ENCODE results near the gene SLC39A7.

Gene SLC39A7

DNA sequence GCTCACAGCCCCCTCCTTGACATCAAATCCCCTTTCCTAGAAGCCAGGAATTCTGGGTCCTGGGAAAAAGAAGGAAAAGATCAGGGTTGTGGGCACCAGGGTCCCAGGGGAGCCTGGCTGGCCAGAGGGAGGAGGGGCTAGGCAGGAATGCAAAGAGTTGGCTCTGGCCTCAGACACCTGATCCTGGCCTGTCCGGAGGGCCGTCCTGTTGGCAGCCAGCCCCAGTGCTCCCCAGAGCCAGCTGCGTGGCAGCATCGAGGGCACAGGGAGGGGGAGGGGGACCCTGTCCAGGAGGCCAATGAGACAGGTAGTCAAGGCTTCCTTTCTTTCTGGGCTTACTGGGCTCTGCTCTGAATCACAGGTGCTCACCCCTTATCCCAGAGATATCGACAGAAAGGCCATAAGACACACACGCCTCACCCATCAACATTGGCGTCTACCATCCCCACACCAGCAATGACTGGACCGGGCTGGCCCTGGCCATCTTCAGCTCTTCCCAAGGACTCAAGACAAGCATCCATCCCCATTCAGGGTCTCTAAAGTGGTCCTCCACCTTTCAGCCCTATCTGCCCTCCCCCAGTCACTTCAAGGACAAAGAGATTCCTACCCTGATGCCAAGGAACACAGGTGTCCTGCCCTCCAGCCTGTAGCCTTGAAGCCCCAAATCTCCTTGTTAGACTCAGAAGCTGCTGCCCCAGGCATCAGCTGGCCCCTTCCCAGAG lies 9.1 kb upstream of the SLC39A7 start:
- DNase-seq = no peak

DNA sequence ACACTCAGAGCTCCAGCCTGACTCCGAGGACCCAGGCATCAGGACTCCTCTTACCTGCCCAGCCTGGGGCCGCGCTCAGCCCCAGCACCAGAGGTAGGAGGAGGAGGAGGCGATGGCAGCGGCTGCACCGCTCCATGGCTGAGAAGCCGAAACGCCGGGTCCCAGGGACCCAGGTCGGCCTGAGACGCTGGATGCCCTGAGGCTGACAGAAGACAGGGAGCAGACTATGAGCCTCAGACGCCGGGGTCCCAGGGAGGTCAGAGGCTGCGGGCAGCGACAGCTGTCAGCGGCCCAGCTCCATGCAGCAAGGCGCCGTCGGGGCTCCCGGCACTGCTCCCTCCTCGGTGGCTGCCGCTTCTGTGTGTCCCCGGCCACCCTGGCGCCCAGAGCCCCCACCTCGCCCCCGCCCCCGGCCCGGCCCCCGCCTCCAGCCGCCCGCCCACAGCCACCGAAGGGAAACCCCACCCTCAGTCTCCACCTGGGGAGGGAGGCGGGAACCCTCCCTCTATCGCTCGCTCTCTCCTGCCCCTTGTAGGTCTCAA lies 8.5 kb upstream of the SLC39A7 start, which contains the start of gene COL11A2:
TSS of gene COL11A2 (minus strand) at position 363 of the 542 bp plus-strand sequence. CDS start at position 136, 227 bp downstream.
- no peak for DNase-seq

DNA sequence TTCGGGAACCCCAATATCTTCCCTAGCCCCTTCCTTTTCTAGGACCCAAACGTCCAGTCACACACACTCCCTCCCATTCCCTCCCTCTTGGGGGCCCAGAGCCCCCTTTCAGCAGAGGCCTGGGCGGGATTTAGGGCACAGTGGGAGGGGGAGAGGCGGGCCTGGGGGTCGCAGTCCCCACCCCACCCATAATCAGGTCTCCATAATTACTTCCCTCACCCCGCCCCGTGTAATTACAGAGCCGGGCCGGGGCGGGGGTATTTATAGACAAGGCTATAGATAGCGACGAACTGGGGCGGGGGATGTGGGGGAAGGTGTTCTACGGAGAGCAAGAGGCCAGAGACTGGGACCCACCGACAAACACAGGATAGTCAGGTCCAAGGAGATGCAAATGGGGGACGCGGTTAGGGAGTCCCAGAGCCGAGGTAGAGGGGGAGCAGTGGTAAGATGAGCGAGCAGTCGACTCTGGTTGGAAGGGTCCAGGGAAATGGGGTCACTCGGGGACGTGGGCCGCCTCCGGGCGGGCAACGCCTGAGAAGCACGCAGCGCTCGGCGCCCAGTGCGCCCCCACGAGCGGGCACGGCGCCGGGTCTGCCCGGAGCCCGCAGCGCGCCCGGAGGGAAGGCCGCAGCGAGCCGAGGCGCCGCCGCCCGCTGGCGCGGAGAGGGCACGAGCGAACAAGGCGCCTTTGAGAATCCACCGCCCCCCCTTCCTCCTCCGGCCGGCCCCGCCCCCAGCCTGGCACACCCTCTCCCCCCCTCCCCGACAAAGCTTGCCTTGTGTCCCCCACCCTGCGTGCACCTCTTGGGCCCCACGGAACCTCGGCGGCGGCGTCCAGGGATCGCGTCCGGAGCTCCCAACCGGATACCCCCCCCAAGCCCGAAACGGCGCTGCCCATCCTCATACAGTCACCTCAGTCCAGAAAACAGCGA lies 7.7 kb upstream of the SLC39A7 start:
- no peak for DNase-seq

DNA sequence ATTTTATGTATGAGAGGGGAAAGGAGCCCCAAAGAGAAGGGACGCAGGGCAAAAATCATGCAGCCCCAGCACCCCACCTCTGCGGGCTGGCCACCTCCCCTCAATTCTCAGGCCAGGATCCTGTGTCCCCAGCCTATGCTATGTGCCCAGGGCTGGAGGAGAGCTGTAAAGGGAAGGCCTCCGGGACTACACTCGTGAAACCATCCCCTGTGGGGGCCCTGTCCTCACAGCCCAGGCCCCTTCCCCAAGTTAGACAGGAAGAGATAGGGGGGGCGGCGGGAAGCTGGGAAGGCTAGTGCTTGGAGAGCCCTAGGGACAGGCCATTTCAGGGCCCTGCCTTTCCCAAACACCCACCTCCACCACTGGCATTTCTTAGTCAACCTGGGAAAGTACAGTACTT lies 7.0 kb upstream of the SLC39A7 start:
- DNase-seq = no peak

DNA sequence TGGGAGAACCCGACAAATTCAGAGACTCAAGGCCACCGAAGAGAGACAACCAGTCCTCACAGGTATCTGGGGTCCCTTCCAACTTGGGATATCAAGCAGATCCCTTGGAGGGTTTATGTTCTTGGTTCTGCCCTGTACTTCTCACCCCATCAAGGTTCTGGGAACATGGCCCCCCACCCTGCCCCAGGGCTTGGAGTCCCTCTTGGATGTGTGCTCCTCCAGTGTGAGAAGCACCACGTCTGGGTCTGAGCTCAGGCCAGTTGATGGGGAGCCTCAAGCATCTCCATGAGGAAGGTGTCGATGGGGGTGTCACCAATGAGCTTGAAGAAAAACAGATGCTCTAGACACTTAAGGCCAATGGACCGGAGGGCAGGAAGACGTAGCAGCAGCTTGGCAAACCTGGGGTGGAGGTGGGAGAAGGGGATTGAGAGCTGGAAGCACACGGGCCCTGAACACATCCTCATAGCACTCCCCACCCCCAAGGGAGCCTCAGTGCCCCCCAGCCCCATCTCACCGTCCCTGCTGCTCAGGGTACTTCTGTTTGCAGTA lies 6.2 kb upstream of the SLC39A7 start:
- DNase-seq = no peak

DNA sequence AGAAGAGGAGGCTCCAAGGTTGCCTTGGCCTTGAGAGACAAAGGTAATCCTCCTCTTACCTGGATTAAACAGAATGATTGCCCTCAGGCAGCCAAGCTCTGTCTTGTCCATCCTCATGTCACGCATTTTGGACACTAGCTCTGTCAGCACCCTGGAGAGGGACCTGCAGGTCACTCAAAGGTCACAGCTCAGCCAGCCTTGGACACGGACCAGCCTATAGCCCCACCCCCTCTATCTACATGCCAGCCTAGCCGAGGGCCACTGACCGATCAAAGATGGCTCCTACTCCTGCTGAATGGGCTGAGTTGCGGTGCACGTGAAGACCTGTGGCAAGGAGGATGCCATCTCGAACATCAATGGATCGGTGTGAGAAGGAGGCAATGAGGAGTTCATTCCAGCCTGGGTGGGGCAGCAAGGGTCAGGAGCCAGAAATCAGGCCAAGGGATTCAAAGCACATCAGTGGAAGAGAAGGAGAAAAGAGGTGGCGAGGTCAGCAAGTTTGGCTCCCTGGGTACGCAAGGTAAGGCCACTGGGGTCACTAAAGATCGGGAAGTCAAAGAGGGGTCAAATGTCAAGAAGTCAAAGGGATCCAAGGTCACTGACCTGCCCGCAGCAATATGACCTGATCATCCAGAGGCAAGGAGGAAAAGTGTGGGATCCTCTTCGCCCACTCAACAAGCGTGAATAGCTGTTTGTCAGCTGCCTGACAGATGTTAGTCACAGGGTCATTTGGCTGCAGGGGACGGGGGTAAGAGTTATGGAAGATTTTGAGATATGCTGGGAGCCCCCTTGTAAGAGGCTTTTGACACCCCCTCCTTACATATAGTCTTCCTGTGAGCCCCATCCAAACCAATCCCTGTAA lies 5.1 kb upstream of the SLC39A7 start:
- no peak for DNase-seq

DNA sequence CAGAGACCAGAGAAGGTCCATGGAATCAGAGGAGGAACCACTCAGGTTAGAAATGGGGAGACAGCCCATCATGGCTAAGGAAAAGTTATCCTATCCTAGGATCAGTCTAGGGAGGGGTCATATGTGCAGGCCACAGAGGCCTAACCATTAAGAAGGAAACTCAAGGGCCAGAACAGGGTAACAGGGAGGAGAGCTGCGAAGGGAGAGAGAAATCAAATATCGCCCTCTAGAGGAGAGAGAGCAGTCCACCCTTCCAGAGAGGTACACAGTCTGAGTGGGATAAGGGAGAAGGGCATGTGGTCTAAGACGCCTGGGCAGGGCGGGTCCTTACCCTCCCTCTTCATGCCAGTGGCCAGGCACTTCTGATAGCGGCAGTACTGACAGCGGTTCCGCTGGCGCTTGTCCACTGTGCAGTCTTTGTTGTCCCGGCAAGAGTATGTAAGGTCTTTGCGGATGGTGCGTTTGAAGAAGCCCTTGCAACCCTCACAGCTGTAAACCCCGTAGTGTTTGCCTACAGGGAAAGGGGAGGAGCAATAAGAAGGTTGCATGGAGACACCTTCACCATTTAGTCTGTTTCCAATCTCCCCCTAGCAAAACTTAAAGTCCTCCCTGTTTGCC lies 3.1 kb upstream of the SLC39A7 start:
- peak; percentile 82 to 92 for DNase-seq

DNA sequence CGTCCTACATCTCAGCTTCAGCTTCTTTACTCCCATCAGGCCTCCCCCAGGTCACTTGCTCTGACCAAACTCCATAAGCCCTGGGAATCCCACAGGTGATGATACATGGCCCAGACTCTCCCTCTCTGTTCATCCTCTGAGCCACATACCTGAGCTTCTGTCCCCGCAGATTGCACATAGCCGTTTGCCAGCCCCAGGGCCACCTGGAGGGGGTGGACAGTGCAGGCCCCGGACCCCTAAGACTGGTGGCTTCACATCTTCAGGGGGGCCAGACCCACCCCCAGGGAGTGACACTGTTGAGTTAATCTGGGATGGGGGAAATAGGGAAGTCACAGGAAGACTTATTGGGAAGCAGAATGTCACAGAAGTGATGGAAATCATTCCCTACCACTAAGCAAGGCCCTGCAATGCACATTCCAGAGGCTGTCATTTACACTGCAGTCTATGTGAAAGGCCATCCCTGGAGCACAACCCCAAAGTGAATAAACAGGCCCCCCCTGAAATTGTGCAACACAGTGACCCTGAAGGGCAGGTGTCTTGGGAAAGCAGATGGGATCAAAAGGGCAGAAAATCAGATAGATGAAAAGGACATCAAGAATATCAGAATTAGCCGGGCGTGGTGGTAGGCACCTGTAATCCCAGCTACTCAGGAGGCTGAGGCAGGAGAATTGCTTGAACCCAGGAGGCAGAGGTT lies 2.4 kb upstream of the SLC39A7 start:
- DNase-seq = no peak

DNA sequence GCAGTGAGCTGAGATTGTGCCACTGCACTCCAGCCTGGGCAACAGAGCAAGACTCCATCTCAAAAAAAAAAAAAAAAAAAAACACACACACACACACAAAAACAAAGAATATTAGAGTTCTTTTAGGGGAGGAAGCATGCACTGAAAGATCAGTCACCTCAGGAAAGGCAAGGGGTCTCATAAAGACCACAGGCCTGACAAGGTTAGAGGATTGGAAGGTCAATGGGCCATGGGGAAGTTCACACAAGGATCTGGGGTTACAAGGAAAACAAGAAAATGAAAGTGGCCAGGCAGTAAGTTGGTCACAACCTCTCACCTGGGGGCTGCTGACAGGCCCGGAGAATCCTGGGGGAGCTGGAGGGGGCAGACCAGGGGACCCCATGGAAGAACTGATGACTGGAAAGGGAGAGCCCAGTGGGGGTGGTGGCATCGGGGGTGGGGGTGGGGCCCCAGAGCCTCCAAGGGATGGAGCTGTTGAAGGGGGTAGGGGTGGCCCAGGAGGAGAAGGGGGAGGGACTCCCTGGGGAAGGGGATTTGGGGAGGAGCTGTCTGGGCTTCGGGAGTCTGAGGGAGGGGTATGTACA lies 1.7 kb upstream of the SLC39A7 start:
- no peak for DNase-seq

DNA sequence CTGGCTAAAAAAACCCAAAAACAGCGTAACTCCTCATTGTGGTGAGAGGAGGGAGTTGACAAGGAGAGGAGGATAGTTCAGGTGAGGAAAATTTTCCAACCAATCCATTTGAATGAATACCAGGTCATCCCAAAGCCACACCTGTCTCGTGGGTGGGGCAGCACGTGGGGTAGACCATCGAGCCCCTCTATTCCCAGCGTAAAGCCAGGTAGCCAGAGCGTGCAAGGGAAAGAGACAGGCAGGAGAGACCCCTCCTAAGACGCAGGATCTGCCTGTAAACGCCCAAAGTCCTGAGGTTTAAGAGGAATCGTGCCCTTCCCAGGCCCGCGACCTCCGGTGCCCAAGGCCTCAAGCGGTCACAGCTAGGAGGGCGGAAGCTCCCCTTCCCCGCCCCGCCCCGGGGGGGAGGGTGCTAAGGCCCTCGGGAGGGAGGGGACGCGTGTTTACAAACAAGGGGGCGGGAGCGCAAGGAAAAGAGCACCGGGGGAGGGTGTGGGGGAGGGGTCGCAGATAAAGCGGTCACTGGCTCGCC lies 914 bp upstream of the SLC39A7 start:
- DNase-seq = peak; percentile 32 to 58

DNA sequence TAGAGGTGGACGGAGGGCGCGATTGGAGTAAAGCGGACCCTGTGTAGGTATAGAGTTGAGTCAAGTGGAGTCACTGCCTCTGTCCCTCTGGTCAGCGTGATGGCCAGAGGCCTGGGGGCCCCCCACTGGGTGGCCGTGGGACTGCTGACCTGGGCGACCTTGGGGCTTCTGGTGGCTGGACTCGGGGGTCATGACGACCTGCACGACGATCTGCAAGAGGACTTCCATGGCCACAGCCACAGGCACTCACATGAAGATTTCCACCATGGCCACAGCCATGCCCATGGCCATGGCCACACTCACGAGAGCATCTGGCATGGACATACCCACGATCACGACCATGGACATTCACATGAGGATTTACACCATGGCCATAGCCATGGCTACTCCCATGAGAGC lies 479 bp downstream of the SLC39A7 start:
- no peak for DNase-seq

DNA sequence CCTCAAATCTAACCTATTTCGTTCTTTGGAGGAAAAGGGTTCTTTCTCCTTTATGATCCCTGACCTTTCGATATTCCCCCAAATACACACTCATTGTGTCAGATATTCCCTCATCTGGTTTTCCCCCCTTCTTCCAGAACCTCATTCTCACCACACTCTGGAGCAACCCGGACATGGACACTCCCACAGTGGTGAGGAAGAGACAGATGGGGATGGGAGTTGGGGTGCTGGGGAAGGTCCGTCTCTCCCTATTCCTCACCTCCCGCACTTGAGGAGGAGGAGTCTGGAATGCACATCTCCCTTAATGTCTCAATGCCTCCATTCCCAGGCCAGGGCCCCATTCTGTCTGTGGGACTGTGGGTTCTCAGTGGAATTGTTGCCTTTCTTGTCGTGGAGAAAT lies 1.3 kb downstream of the SLC39A7 start:
- no peak for DNase-seq

DNA sequence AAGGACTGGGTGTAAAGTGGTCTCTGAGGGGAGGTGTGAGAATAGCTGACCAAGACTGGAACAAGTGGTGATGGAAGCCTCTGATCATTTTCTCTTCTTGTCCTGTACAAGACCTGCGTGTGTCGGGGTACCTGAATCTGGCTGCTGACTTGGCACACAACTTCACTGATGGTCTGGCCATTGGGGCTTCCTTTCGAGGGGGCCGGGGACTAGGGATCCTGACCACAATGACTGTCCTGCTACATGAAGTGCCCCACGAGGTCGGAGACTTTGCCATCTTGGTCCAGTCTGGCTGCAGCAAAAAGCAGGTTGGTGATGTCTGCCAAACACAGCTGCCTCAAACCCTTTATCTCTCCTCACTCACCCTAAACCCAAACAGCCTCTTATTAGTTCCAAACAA lies 2.1 kb downstream of the SLC39A7 start:
- no peak for DNase-seq

DNA sequence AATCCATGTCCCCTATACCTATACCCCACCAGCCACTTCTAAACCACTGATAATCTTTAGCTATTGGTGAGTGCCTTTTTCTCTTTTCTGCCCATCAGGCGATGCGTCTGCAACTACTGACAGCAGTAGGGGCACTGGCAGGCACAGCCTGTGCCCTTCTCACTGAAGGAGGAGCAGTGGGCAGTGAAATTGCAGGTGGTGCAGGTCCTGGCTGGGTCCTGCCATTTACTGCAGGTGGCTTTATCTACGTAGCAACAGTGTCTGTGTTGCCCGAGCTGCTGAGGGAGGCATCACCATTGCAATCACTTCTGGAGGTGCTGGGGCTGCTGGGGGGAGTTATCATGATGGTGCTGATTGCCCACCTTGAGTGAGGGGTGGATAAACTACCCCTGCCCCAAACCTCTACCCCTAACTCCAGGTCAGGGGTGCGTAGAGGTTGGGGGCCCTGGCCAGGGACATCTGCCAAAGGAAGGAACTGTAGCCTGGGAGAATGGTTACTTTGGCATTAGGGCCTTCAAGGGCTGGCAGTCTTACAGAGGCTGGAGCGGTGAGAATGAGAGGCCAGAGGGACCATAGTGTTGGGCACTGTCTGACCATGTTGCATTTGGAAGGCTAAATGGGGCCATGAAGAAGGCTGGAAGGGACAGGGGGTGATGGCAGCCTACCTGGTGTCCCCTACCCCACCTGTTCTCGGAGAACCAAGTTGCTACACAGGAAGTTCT lies 2.9 kb downstream of the SLC39A7 start:
- no peak for DNase-seq

DNA sequence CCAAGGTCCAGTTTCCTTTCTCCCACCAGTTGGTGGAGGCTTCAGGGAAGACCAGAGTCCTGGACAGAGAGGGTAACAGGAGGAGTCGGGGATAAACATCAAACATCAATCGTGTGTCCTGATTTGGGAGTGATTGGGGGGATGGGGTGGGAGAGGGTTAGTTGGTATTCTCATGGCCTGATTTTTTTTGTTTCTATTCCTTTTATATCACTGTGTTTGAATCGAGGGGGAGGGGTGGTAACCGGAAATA lies 3.4 kb downstream of the SLC39A7 start:
- DNase-seq = no peak

DNA sequence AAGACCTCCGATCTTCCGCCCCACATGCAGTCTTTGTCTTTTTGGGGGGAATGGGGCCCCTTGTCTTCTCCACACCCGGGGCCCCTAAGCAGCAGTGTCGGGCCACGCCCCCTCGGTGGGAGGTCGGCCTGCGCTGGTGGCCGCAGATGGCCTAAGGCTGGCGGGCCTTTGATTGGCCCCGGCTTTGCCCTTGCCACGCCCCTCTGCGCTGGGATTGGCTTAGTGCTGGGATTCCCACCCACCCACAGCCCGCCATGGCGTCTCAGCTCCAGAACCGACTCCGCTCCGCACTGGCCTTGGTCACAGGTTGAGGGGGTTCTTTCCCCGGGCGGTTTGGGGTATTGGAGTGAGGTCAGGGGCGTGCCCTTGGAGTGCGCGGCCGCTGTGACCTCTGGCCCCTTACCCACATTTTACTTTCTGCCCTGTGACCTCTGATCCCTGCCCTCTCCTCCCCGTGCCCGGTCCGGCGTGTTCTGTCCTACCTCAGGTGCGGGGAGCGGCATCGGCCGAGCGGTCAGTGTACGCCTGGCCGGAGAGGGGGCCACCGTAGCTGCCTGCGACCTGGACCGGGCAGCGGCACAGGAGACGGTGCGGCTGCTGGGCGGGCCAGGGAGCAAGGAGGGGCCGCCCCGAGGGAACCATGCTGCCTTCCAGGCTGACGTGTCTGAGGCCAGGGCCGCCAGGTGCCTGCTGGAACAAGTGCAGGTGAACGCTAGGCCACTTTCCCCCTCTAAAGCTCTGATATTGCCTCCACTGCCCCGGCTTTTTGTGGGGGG lies 3.9 kb downstream of the SLC39A7 start, which contains the start of gene HSD17B8:
TSS of gene HSD17B8 (plus strand) at position 241 of the 776 bp plus-strand sequence. CDS start at position 255, 14 bp downstream.
- peak; percentile 81 to 82 for DNase-seq

DNA sequence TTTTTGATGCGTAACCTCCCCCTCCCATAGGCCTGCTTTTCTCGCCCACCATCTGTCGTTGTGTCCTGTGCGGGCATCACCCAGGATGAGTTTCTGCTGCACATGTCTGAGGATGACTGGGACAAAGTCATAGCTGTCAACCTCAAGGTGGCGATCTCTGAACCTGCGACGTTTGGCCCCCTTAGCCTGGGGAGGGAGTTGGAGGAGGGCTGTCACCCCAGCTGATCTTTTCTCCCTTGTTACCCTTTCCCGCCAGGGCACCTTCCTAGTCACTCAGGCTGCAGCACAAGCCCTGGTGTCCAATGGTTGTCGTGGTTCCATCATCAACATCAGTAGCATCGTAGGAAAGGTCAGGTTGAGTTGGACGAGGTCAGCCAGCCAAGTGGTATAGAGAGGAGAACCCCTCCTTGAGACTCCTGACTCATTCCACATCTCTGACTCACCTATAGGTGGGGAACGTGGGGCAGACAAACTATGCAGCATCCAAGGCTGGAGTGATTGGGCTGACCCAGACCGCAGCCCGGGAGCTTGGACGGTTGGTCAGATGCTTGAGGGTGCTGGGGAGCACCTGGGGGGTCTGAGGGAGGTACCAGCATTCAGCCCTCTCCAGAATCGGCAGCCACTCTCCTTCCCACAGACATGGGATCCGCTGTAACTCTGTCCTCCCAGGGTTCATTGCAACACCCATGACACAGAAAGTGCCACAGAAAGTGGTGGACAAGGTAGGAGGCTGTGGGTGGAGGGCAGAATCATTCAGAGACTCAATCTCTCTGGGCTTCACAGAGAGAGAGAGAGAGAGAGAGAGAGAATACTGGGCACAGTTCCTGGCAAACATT lies 4.7 kb downstream of the SLC39A7 start:
- peak; percentile 16 to 35 for DNase-seq

Measured in Kasumi-1 (cell line).